K562 (cell line): ENCODE data around the gene NPHS2. TPM values are rescaled to one million over a fixed set of nuclear protein-coding genes. Genes with fewer than 3 reads are reported as not detected.

Experiments
- ATAC-seq: fragments of 200-7000 bp; cut with Tn5 transposase; 3 replicates; pipeline ENCODE4 v1.9.1; 2020; ENCODE audit warnings: moderate library complexity
- BruUV-seq: library from RNA; stranded (reverse); fragments of 400-500 nt; replicated peaks from 2 replicates; lab custom pipeline; 2021; lab: Mats Ljungman, UMichigan
- CTCF ChIA-PET: fragments of 300-600 bp; formaldehyde crosslinking; extraction: SDS; loops from one replicate; lab custom pipeline; 2021; ENCODE audit warnings: low intra/inter-chr PET ratio; lab: Yijun Ruan, JAX
- POLR2A ChIA-PET: fragments of 300-600, 350-650 bp; sonication (Branson Sonifier 250); formaldehyde crosslinking; extraction: SDS; loops from one replicate; lab custom pipeline; 2021; ENCODE audit warnings: antibody characterized with exemption, inconsistent platforms; lab: Yijun Ruan, JAX
- DNase-seq, 4 experiments: peaks; one replicate each; pipeline versions ENCODE4 v3.0.0 to v3.0.0-alpha.2; 2011 to 2018; ENCODE audit warnings: low spot score in 3 of 4, mixed read lengths in 3 of 4; ENCODE audit errors: extremely low read depth in 1 of 4
- FAIRE-seq: peaks from 2 replicates; lab custom pipeline; 2011; peaks lifted over from hg19 to GRCh38; lab: Jason Lieb, UNC
- H2AFZ ChIP-seq: 2 replicates; pipeline ENCODE4 v1.6.0; 2011; ENCODE audit warnings: low read depth, low read length, control low read depth, inconsistent platforms
- H3K27ac ChIP-seq: fragments of 200-600 bp; 3 replicates; pipeline ENCODE4 v1.8.0; 2011; ENCODE audit warnings: low read depth, mild to moderate bottlenecking, control low read depth, inconsistent platforms, low read length, moderate library complexity, mixed read lengths; ENCODE audit errors: extremely low read depth
- H3K27me3 ChIP-seq, 2 experiments: fragments of 300-600 bp in 1 of 2; 2 replicates in 1 of 2; 3 replicates in 1 of 2; pipeline versions ENCODE4 v1.6.0 to v1.8.0; 2011; ENCODE audit warnings: inconsistent platforms in 2 of 2, low read length in 2 of 2, mild to moderate bottlenecking in 1 of 2, mixed read lengths in 1 of 2, moderate library complexity in 1 of 2; ENCODE audit not compliant: control insufficient read depth in 2 of 2, insufficient read depth in 2 of 2
- H3K36me3 ChIP-seq: fragments of 300-600 bp; 3 replicates; pipeline ENCODE4 v1.8.0; 2011; ENCODE audit warnings: mild to moderate bottlenecking, low read length, inconsistent platforms; ENCODE audit not compliant: control insufficient read depth, insufficient read depth
- H3K4me1 ChIP-seq, 2 experiments: fragments of 200-600 bp in 1 of 2; replicated peaks in 1 of 2; 2 replicates in 1 of 2; 3 replicates in 1 of 2; pipeline versions ENCODE4 v1.5.1 to v1.8.0; 2011; ENCODE audit warnings: inconsistent platforms in 2 of 2, low read length in 2 of 2, mild to moderate bottlenecking in 1 of 2, mixed read lengths in 1 of 2, moderate library complexity in 1 of 2; ENCODE audit not compliant: control insufficient read depth in 2 of 2, insufficient read depth in 2 of 2
- H3K4me2 ChIP-seq: 2 replicates; pipeline ENCODE4 v1.6.1; 2011; ENCODE audit warnings: low read length, control low read depth, inconsistent platforms, mixed read lengths; ENCODE audit not compliant: insufficient read depth
- H3K4me3 ChIP-seq: fragments of 200-600 bp; sonication (generic), shearing (Covaris generic); 2 replicates; pipeline ENCODE4 v1.5.1; 2016; ENCODE audit warnings: control low read depth, inconsistent platforms
- H3K79me2 ChIP-seq: fragments of 200-600 bp; 3 replicates; pipeline ENCODE4 v1.8.0; 2011; ENCODE audit warnings: low read length, inconsistent platforms; ENCODE audit not compliant: control insufficient read depth, insufficient read depth
- H3K9ac ChIP-seq, 2 experiments: 2 replicates each; pipeline versions ENCODE4 v1.6.0 to v1.6.1; 2011; ENCODE audit warnings: low read depth in 2 of 2, low read length in 2 of 2, control low read depth in 1 of 2, inconsistent platforms in 1 of 2, mild to moderate bottlenecking in 1 of 2, mixed read lengths in 1 of 2; ENCODE audit not compliant: insufficient read depth in 1 of 2
- H3K9me1 ChIP-seq: one replicate; pipeline ENCODE4 v1.6.0; 2011; ENCODE audit warnings: inconsistent platforms, mild to moderate bottlenecking, low read length, moderate library complexity; ENCODE audit not compliant: control insufficient read depth, insufficient read depth
- H3K9me3 ChIP-seq: replicated peaks from 2 replicates; pipeline ENCODE4 v1.5.1; 2011; ENCODE audit warnings: low read depth, low read length, inconsistent platforms; ENCODE audit not compliant: control insufficient read depth, insufficient read depth
- H4K20me1 ChIP-seq: replicated peaks from 2 replicates; pipeline ENCODE4 v1.6.1; 2011; ENCODE audit warnings: low read length, inconsistent platforms, mixed read lengths; ENCODE audit not compliant: control insufficient read depth, insufficient read depth
- DNMT1 ChIP-seq: fragments of 450-650 bp; IDR thresholded peaks from 2 replicates; pipeline ENCODE4 v1.6.1; 2016; ENCODE audit warnings: antibody characterized with exemption, mild to moderate bottlenecking
- HDAC1 ChIP-seq, 2 experiments: fragments of 450-650 bp; IDR thresholded peaks; 2 replicates each; pipeline ENCODE4 v1.6.1; 2016 to 2017; ENCODE audit warnings: inconsistent platforms in 1 of 2, mild to moderate bottlenecking in 1 of 2, moderate library complexity in 1 of 2
- JUND ChIP-seq, 2 experiments: IDR thresholded peaks; 2 replicates in 1 of 2; 3 replicates in 1 of 2; pipeline ENCODE4 v1.6.1; 2011; ENCODE audit warnings: borderline replicate concordance in 2 of 2, low read depth in 2 of 2, low read length in 2 of 2, improper control_type of control experiment in 1 of 2, missing biosample characterization in 1 of 2, missing genetic modification characterization in 1 of 2, missing genetic modification reagents in 1 of 2
- KDM1A ChIP-seq, 2 experiments: fragments of 450-650 bp; IDR thresholded peaks; 2 replicates each; pipeline ENCODE4 v1.6.1; 2016; ENCODE audit warnings: mild to moderate bottlenecking in 2 of 2
- MTA1 ChIP-seq: fragments of 450-650 bp; IDR thresholded peaks from 2 replicates; pipeline ENCODE4 v1.6.1; 2017; ENCODE audit warnings: borderline replicate concordance
- PML ChIP-seq: IDR thresholded peaks from 2 replicates; pipeline ENCODE4 v1.6.1; 2012; ENCODE audit warnings: low read length, inconsistent platforms
- SIRT6 ChIP-seq: IDR thresholded peaks from one replicate; pipeline ENCODE4 v1.6.1; 2012; ENCODE audit warnings: low read depth, mild to moderate bottlenecking, control low read depth, inconsistent platforms, low read length, moderate library complexity
- SMARCB1 ChIP-seq: IDR thresholded peaks from 2 replicates; pipeline ENCODE4 v1.6.1; 2011; ENCODE audit warnings: improper control_type of control experiment, low read depth; ENCODE audit not compliant: insufficient read length
- TAF9B ChIP-seq: fragments of 450-650 bp; IDR thresholded peaks from 2 replicates; pipeline ENCODE4 v1.6.1; 2018; ENCODE audit warnings: mild to moderate bottlenecking; ENCODE audit not compliant: partially characterized antibody
- TGIF2 ChIP-seq: sonication (generic); formaldehyde crosslinking; IDR thresholded peaks from 2 replicates; pipeline ENCODE4 v1.8.1; 2022; ENCODE audit warnings: mild to moderate bottlenecking, missing genetic modification reagents, moderate library complexity
- U2AF2 ChIP-seq: fragments of 200-400 bp; formaldehyde crosslinking; optimal IDR thresholded peaks from 2 replicates; pipeline ENCODE3; 2017; ENCODE audit warnings: low read depth, mild to moderate bottlenecking, low read length
- ZNF146 ChIP-seq: IDR thresholded peaks from one replicate; pipeline ENCODE4 v1.6.1; 2018; ENCODE audit warnings: missing compliant biosample characterization; ENCODE audit not compliant: unreplicated experiment
- ZNF778 ChIP-seq: fragments of 450-650 bp; formaldehyde crosslinking; IDR thresholded peaks from 2 replicates; pipeline ENCODE4 v1.4.0; 2020; ENCODE audit warnings: mild to moderate bottlenecking, moderate library complexity
- WGBS: fragments of 100-300 bp; shearing (Covaris generic); methylation state at CpG from one replicate; pipeline ENCODE4 v1.1.6; 2016; ENCODE audit warnings: low coverage, mixed read lengths; ENCODE audit not compliant: insufficient coverage; ENCODE audit errors: missing lambda C conversion rate; 5-methylcytosine and 5-hydroxymethylcytosine counted together
- in situ Hi-C: fragments of 300-500 bp; cut with MboI; formaldehyde crosslinking; loops from 4 replicates; pipeline ENCODE4 v1.15.0; 2018; ENCODE audit warnings: inconsistent platforms, mixed read lengths
- intact Hi-C: fragments of 100-400 bp; cut with micrococcal nuclease; formaldehyde crosslinking; loops from 2 replicates; pipeline ENCODE4 v1.14.2; 2022
- polyA plus RNA-seq, 8 experiments: library from polyadenylated mRNA; depleted of rRNA in 4 of 8; stranded (reverse) in 5 of 8; unstranded in 3 of 8; fragments of >200 nt; fragmentation: Nextera tagmentation in 2 of 8; fragmentation: Illumina TruSeq in 1 of 8; extraction: Ambion mirVana in 2 of 8; extraction: Trizol in 1 of 8; gene quantifications; 2 replicates each; pipeline versions ENCODE4 v1.2.1 to v1.2.3, GENCODE V29; 2011 to 2014; ENCODE audit warnings: inconsistent platforms in 1 of 8, missing spikeins in 1 of 8
- total RNA-seq, 7 experiments: library from RNA; depleted of rRNA in 6 of 7; stranded (reverse); fragments of >200 nt in 6 of 7; fragmentation: Illumina TruSeq in 2 of 7; extraction: Trizol in 2 of 7; gene quantifications; 2 replicates each; pipeline versions ENCODE4 v1.2.1 to v1.2.3, GENCODE V29; 2011 to 2021; ENCODE audit warnings: low replicate concordance in 1 of 7
- TF ChIP-seq, protein P1 (sequence below): fragments of 250-450 bp; sonication (Bioruptor Pico); IDR thresholded peaks from 2 replicates; pipeline ENCODE4 v1.5.0; 2020; ENCODE audit warnings: mild to moderate bottlenecking

NPHS2 gene
- total and polyA plus RNA-seq, 9 of the 15 experiments (the other 6 are each of a cell fraction or from before 2014, with no cell fraction given): not detected

- ATAC-seq: no peak
- intact Hi-C loops (loop anchor here (10.0 kb wide), 1 partner anchor 206 kb away; no protein-coding TSS in a partner anchor), in situ Hi-C loops (no loop called here)
- Histone ChIP-seq H3K36me3 (no peaks in the 10 kb centered on the region), H3K27me3 (peaks cover 31 to 53% of the 10 kb centered on the region in 2 experiments; a peak in 4 of 5 replicates), H3K4me3 (no peak overlapping the region), H3K9ac (no peak overlapping the region; a peak in 1 of 4 replicates), H3K27ac (no peak overlapping the region), H3K79me2 (no peaks in the 10 kb centered on the region), H3K9me1 (no peaks in the 10 kb centered on the region), H3K4me1 (peaks cover 0 to 14% of the 10 kb centered on the region in 2 experiments; a peak in 2 of 5 replicates), H4K20me1 (no peaks in the 10 kb centered on the region; the same call in 1 of the 2 replicates), H2AFZ (no peak overlapping the region), H3K9me3 (no peaks in the 10 kb centered on the region), H3K4me2 (no peak overlapping the region)
- no peak for FAIRE-seq
- TF ChIP-seq DNMT1 (no peak), KDM1A (IDR thresholded peaks at IDR 0.05) (peak; percentile 69 to 80; a peak in 3 of 4 replicates), U2AF2 (no peak), HDAC1 (IDR thresholded peaks at IDR 0.05) (no peak)
- DNase-seq: no peak
- no TSS peak for BruUV-seq
- CTCF ChIA-PET: no interaction called here
- POLR2A ChIA-PET: no interaction called here
- WGBS: 2% methylated on average over 7 of the region's 7 CpGs
Measured at GRCh38 chr1:179591253-179591591, 15.5 kb upstream of the NPHS2 start.

GRCh38 chr1:179590671-179591070 lies 14.9 kb upstream of the NPHS2 start:
- ATAC-seq (no peak), DNase-seq (no peak), FAIRE-seq (no peak)
- in situ Hi-C loops: no loop called here
- Histone ChIP-seq H3K4me2 (no peak overlapping the region), H3K4me1 (peaks cover 0 to 18% of the 10 kb centered on the region in 2 experiments; a peak in 2 of 5 replicates), H3K9me3 (no peaks in the 10 kb centered on the region), H3K9me1 (no peaks in the 10 kb centered on the region), H3K4me3 (no peak overlapping the region), H3K9ac (no peak overlapping the region), H3K36me3 (no peaks in the 10 kb centered on the region), H2AFZ (no peak overlapping the region), H3K79me2 (no peaks in the 10 kb centered on the region), H3K27ac (no peak overlapping the region), H4K20me1 (no peaks in the 10 kb centered on the region; the same call in 1 of the 2 replicates), H3K27me3 (peaks cover 31 to 56% of the 10 kb centered on the region in 2 experiments; a peak in 4 of 5 replicates)
- intact Hi-C loops: loop anchor here (10.0 kb wide), 1 partner anchor 206 kb away; no protein-coding TSS in a partner anchor
- BruUV-seq: no TSS peak
- POLR2A ChIA-PET: no interaction called here
- CTCF ChIA-PET: no interaction called here
- 1% methylated on average over 11 of the region's 11 CpGs for WGBS
- TF ChIP-seq ZNF778 (CRISPR knock-in tag): no peak
- TF ChIP-seq, protein P1, sequence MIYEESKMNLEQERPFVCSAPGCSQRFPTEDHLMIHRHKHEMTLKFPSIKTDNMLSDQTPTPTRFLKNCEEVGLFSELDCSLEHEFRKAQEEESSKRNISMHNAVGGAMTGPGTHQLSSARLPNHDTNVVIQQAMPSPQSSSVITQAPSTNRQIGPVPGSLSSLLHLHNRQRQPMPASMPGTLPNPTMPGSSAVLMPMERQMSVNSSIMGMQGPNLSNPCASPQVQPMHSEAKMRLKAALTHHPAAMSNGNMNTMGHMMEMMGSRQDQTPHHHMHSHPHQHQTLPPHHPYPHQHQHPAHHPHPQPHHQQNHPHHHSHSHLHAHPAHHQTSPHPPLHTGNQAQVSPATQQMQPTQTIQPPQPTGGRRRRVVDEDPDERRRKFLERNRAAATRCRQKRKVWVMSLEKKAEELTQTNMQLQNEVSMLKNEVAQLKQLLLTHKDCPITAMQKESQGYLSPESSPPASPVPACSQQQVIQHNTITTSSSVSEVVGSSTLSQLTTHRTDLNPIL: no peak
- no peak for TF ChIP-seq MTA1
- no peak for TF ChIP-seq TAF9B
- TF ChIP-seq TGIF2 (CRISPR knock-in tag): no peak
- no peak for TF ChIP-seq JUND (IDR thresholded peaks at IDR 0.05; ENCODE audit: borderline replicate concordance, low read depth, low read length)
- TF ChIP-seq JUND (tag; IDR thresholded peaks at IDR 0.05; ENCODE audit: borderline replicate concordance, low read depth, low read length): no peak
- no peak for TF ChIP-seq SIRT6
- no peak for TF ChIP-seq SMARCB1
- TF ChIP-seq PML: no peak
- no peak for TF ChIP-seq ZNF146 (CRISPR knock-in tag)
